Measurements from ENCODE around the gene TSPAN8.
"Not testable (repeated sequence)": the region's sequence is repeated elsewhere in the genome, so short reads cannot be mapped to it uniquely, and the experiment has no call there.

TSPAN8 gene

DNA sequence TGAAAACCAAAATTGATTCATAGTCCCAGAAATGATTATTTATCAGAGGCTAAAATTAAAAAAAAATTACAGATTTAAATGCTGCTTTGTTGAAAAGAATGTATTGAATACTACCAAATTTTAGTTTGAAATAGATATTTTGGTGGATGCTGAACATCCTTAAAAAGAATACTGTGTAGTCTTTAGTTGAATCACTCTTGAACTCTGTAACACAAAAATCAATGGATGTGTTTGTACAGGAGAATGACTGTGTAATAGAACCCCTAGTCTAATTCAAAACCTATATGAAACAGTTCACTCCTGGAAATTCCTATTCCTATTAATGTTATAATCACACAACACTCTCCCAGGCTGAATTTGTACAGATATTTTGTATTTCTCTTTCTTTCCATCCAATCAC, 1.5 kb upstream of the TSPAN8 start:
- TF ChIP-seq, protein P1, sequence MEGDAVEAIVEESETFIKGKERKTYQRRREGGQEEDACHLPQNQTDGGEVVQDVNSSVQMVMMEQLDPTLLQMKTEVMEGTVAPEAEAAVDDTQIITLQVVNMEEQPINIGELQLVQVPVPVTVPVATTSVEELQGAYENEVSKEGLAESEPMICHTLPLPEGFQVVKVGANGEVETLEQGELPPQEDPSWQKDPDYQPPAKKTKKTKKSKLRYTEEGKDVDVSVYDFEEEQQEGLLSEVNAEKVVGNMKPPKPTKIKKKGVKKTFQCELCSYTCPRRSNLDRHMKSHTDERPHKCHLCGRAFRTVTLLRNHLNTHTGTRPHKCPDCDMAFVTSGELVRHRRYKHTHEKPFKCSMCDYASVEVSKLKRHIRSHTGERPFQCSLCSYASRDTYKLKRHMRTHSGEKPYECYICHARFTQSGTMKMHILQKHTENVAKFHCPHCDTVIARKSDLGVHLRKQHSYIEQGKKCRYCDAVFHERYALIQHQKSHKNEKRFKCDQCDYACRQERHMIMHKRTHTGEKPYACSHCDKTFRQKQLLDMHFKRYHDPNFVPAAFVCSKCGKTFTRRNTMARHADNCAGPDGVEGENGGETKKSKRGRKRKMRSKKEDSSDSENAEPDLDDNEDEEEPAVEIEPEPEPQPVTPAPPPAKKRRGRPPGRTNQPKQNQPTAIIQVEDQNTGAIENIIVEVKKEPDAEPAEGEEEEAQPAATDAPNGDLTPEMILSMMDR (IDR thresholded peaks at IDR 0.05; ENCODE audit: borderline replicate concordance, insufficient read depth, low read depth, low read length), result no peak
- H3K4me3 ChIP-seq (ENCODE audit: low read depth, low read length), result no peak overlapping the region

DNA sequence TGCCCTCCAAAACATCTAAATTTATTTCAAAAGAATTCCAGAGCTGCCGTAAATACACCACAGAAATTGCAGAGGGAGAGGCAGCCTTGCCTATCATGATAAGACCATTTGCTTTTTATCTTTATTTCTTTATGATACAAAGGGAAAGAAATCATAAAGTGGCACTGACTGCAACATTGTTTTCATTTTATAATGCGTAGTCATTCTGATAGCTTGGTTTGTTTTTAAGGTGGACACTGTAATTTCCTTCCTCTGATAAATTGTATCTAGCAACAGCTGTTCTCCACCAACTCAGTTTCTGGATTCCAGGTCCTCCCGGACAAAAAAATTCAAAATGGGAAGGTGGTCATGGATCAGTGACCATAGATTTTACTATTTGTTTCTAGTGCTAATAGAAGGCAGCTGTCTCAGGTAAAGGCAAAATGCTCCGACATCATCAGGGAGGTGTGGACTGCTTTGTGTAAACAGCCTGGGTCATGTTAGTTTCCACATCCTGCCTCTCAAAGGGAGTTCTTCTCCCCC, 623 bp upstream of the TSPAN8 start:
- H3K4me3 ChIP-seq (ENCODE audit: low read depth, low read length), result no peak overlapping the region
- TF ChIP-seq, protein P1 (IDR thresholded peaks at IDR 0.05; ENCODE audit: borderline replicate concordance, insufficient read depth, low read depth, low read length), result no peak

DNA sequence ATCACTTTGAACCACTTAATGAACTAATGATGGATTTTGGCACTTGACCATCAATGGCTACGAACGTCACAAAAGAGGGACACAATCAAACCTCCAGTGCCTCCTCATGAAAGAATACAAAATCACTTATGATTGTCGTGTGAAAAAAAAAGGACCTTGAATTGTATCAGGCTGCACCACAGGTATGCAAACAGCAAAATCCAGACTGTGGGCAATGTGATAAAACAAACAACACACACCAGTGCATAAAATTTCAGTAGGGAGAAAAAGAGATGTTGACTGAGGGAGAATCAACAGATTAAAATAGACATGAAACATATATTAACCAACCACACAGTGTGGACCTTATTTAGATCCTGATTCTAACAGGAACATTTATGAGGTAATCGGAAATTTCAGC, 2.6 kb downstream of the TSPAN8 start:
- H3K4me3 ChIP-seq (ENCODE audit: low read depth, low read length), result no peak overlapping the region
- TF ChIP-seq, protein P1 (IDR thresholded peaks at IDR 0.05; ENCODE audit: borderline replicate concordance, insufficient read depth, low read depth, low read length), result no peak

DNA sequence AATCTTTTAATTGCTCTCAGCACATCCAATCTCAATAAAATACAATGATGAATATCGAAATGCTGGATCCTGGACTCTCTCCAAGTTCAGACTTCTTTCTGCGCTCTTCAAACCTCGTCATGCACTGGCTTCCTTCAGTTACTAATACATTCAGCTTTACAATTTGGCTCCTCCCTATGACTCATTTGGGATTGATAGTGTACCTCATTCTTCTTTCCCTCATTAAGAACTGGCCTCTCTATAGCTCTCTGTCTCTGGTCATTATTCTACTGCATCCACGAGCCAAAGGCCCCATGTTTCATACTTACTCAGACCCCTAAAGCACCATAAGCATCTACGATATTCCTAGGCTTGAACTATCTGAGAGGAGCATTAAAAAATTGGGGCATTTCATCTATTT, 4.9 kb downstream of the TSPAN8 start:
- TF ChIP-seq, protein P1 (IDR thresholded peaks at IDR 0.05; ENCODE audit: borderline replicate concordance, insufficient read depth, low read depth, low read length), result no peak
- H3K4me3 ChIP-seq (ENCODE audit: low read depth, low read length), result no peak overlapping the region

DNA sequence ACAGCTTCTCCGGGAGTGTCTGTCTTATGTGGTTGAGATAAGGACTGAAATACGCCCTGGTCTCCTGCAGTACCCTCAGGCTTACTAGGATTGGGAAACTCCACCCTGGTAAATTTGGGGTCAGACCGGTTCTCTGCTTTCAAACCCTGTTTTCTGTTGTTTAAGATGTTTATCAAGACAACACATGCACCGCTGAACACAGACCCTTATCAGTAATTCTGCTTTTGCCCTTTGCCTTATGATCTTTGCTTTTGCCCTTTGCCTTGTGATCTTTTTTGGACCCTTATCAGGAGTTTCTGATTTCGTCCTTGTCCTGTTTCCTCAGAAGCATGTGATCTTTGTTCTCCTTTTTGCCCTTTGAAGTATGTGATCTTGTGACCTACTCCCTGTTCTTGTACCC, 7.8 kb downstream of the TSPAN8 start:
- not testable (repeated sequence) for H3K4me3 ChIP-seq (ENCODE audit: low read depth, low read length)

DNA sequence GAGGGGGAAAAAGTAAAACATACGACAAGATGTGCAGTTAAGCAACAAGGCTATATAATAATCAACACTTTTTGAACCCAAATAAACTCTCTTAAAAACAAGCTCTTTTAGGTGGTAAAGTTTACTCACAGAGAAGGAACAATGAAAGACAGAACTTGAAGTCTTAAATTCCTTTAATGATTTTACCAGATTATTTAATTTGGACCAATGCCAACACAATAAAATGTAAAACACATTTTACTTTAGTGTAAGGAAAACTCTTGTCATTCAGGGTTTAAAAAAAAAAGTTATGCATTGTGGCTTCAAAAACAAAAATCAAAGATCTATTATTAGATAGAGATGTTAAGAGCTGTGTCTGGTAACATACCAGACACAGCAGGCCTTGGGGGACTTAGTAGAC, 13.1 kb downstream of the TSPAN8 start:
- H3K4me3 ChIP-seq (ENCODE audit: low read depth, low read length), result no peak overlapping the region
- TF ChIP-seq, protein P1 (IDR thresholded peaks at IDR 0.05; ENCODE audit: borderline replicate concordance, insufficient read depth, low read depth, low read length), result no peak

DNA sequence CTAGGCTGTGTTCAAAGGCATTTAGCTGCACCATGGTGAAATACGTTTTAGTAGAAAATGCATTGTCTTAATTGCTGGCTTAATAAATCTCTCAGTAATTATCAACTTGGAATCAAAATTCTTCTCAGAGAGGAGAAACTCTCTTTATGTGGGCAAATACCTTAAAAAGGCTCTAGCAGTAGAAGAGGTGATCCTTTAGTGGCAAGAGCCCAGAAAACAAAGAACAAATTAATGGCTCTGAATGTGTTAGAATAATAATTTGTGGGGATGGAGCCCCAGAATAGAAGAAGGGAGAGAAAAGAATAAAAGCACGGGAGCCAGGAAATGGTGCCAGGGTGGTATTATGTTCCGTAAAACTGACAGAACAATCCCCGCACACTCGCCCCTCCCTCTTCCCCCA, 14.8 kb downstream of the TSPAN8 start:
- TF ChIP-seq, protein P1 (IDR thresholded peaks at IDR 0.05; ENCODE audit: borderline replicate concordance, insufficient read depth, low read depth, low read length), result no peak
- no peak overlapping the region for H3K4me3 ChIP-seq (ENCODE audit: low read depth, low read length)

DNA sequence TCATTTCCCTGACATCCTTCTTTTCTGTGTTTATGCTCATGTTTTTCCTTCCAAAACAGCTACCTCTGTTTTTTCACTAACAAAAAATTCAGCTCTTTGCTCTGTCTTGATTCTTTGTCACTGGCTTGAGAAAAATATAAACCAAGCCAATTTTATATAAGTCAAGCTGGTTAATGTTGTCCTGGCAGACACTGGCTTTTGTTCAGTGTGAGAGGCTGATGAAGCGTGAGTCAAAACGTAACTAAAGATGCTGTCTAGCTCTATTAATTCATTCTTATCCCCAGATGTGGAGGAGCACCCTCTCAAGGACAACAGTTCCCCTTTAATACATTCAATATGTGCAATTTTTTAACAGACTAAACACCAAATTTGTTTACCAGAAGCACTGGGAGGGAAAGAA, 15.8 kb downstream of the TSPAN8 start:
- TF ChIP-seq, protein P1 (IDR thresholded peaks at IDR 0.05; ENCODE audit: borderline replicate concordance, insufficient read depth, low read depth, low read length), result no peak

More for the DNA sequence above, 15.8 kb downstream of the TSPAN8 start:
- no peak overlapping the region for H3K4me3 ChIP-seq (ENCODE audit: low read depth, low read length)

Data from GM12875 (cell line).